Tibial nerve (tissue), 4 donors: ENCODE data around the gene CHN2. TPM values are rescaled to one million over a fixed set of nuclear protein-coding genes. Genes with fewer than 3 reads are reported as not detected.

Experiments used
- DNase-seq, 2 donors: peaks; one replicate each; pipeline ENCODE4 v3.0.0-alpha.2; 2019; ENCODE audit warnings: low spot score in 2 of 2
- H3K27ac ChIP-seq, 4 donors: fragments of 200-600 bp; sonication (generic) in 3 of 4; one replicate each; pipeline ENCODE4 v1.5.1; 2017 to 2019; ENCODE audit warnings: mild to moderate bottlenecking in 1 of 4
- H3K27me3 ChIP-seq, 2 donors: fragments of 200-600 bp; sonication (generic) in 1 of 2; one replicate each; pipeline versions ENCODE4 v1.5.1 to v1.6.0; 2017 to 2019
- H3K36me3 ChIP-seq, 3 donors: fragments of 200-600 bp; sonication (generic); one replicate each; pipeline ENCODE4 v1.5.1; 2018 to 2019
- H3K4me1 ChIP-seq, 4 donors: fragments of 200-600 bp; sonication (generic) in 3 of 4; one replicate each; pipeline ENCODE4 v1.5.1; 2017 to 2019
- H3K4me3 ChIP-seq, 4 donors: fragments of 200-600 bp; sonication (generic) in 3 of 4; one replicate each; pipeline ENCODE4 v1.5.1; 2017 to 2019; ENCODE audit warnings: mild to moderate bottlenecking in 1 of 4, moderate library complexity in 1 of 4
- H3K9me3 ChIP-seq, 4 donors: fragments of 200-600 bp; sonication (generic) in 3 of 4; one replicate each; pipeline ENCODE4 v1.5.1; 2017 to 2019
- EP300 ChIP-seq, 2 donors: sonication (generic); formaldehyde crosslinking; IDR thresholded peaks; one replicate each; pipeline ENCODE4 v1.6.1; 2017; ENCODE audit warnings: antibody characterized with exemption in 2 of 2, mild to moderate bottlenecking in 1 of 2
- POLR2A ChIP-seq, 2 donors: fragments of 450-650 bp; IDR thresholded peaks; one replicate each; pipeline ENCODE4 v1.6.1; 2017; ENCODE audit warnings: antibody characterized with exemption in 2 of 2, mild to moderate bottlenecking in 2 of 2, moderate library complexity in 2 of 2
- WGBS, 2 donors: methylation state at CpG; one replicate each; pipeline ENCODE4 v1.1.5; 2018; 5-methylcytosine and 5-hydroxymethylcytosine counted together
- total RNA-seq, 4 donors: library from RNA; depleted of rRNA; stranded (reverse); fragments of >200 nt; gene quantifications; one replicate each; pipeline ENCODE4 v1.1.0, GENCODE V29; 2016
- TF ChIP-seq, protein P1 (sequence below), 5 experiments: fragments of 200-600 bp in 3 of 5; fragments of 450-650 bp in 2 of 5; sonication (generic) in 3 of 5; IDR thresholded peaks; one replicate each; pipeline ENCODE4 v1.5.1; 2016 to 2019; ENCODE audit warnings: antibody characterized with exemption in 5 of 5, mild to moderate bottlenecking in 3 of 5, moderate library complexity in 2 of 5

Gene CHN2
- total RNA-seq, 4 donors from 2014 or later = 3.9 to 12.6 (median 7.0) TPM

- TF ChIP-seq EP300 (IDR thresholded peaks at IDR 0.05) = no peak
- TF ChIP-seq POLR2A (IDR thresholded peaks at IDR 0.05) = no peak
- TF ChIP-seq, protein P1, sequence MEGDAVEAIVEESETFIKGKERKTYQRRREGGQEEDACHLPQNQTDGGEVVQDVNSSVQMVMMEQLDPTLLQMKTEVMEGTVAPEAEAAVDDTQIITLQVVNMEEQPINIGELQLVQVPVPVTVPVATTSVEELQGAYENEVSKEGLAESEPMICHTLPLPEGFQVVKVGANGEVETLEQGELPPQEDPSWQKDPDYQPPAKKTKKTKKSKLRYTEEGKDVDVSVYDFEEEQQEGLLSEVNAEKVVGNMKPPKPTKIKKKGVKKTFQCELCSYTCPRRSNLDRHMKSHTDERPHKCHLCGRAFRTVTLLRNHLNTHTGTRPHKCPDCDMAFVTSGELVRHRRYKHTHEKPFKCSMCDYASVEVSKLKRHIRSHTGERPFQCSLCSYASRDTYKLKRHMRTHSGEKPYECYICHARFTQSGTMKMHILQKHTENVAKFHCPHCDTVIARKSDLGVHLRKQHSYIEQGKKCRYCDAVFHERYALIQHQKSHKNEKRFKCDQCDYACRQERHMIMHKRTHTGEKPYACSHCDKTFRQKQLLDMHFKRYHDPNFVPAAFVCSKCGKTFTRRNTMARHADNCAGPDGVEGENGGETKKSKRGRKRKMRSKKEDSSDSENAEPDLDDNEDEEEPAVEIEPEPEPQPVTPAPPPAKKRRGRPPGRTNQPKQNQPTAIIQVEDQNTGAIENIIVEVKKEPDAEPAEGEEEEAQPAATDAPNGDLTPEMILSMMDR (IDR thresholded peaks at IDR 0.05) = no peak
- 74 to 75% methylated on average over 3 of the region's 3 CpGs for whole genome bisulfite sequencing, 2 donors
- H3K4me1 ChIP-seq = peaks cover 0 to 14% (median 2%) of the 10 kb centered on the region in 4 donors
- no peak overlapping the region for H3K27ac ChIP-seq
- no peak for DNase-seq
- no peak overlapping the region for H3K4me3 ChIP-seq
- H3K27me3 ChIP-seq = peaks cover 0 to 15% of the 10 kb centered on the region in 2 donors
- no peaks in the 10 kb centered on the region for H3K36me3 ChIP-seq
- no peaks in the 10 kb centered on the region for H3K9me3 ChIP-seq
Measured at GRCh38 chr7:29199776-29200175, 5.2 kb downstream of the CHN2 start.

GRCh38 chr7:29202651-29203069, 8.1 kb downstream of the CHN2 start:
- peak in 1 of 2 donors; percentile 13 for DNase-seq

GRCh38 chr7:29204491-29205272, 10.1 kb downstream of the CHN2 start:
- TF ChIP-seq EP300 (IDR thresholded peaks at IDR 0.05) (no peak), POLR2A (IDR thresholded peaks at IDR 0.05) (no peak)
- TF ChIP-seq, protein P1 (IDR thresholded peaks at IDR 0.05) = no peak
- H3K36me3 ChIP-seq = no peaks in the 10 kb centered on the region
- H3K9me3 ChIP-seq = no peaks in the 10 kb centered on the region
- H3K4me3 ChIP-seq = no peak overlapping the region
- no peak overlapping the region for H3K27ac ChIP-seq
- no peak for DNase-seq
- H3K4me1 ChIP-seq = no peaks in the 10 kb centered on the region
- no peaks in the 10 kb centered on the region for H3K27me3 ChIP-seq
- 55 to 59% methylated on average over 6 of the region's 6 CpGs for WGBS, 2 donors

More at GRCh38 chr7:29202651-29203069, 8.1 kb downstream of the CHN2 start:
- H3K36me3 ChIP-seq = no peaks in the 10 kb centered on the region
- WGBS, 2 donors = 76 to 83% methylated on average over 5 of the region's 5 CpGs
- peak in 1 of 2 donors; percentile 63 for TF ChIP-seq EP300 (IDR thresholded peaks at IDR 0.05)
- TF ChIP-seq, protein P1 (IDR thresholded peaks at IDR 0.05) = no peak
- no peak for TF ChIP-seq POLR2A (IDR thresholded peaks at IDR 0.05)
- H3K9me3 ChIP-seq = no peaks in the 10 kb centered on the region
- H3K27ac ChIP-seq = peak overlapping the region in 1 of 4 donors; percentile 23
- no peaks in the 10 kb centered on the region for H3K4me1 ChIP-seq
- H3K4me3 ChIP-seq = no peak overlapping the region
- H3K27me3 ChIP-seq = no peaks in the 10 kb centered on the region

DNA sequence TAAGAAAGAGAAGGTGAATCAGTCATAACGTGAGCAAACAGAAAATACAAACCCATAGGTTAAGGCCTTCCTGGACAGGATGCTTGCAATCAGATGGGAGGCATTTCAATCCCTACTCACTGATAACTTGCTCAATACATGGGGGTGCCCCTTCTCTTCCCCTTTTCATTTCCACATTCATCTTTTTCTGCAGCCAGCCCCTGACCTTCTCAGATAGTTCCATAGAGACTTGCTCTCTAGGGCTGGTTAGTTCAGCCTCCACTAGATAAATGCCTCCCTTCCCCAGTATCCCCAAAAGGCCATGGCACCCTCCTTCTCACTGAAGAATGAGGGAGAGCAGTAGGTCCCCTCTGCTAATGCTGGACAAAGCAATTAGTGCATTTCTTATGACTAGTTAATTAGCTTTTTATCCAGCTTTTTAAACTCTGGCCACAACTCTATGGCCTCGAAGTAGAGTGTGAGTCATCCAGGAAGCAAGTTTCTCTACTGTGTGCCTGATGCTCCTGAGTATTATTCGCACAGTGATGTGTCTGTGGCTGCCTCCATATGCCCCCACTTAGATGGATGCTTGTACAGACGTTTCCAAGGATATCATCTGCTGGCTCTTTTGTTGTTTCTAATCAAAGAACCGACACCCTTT, 12.7 kb downstream of the CHN2 start:
- Histone ChIP-seq H3K4me1 (no peaks in the 10 kb centered on the region), H3K27me3 (no peaks in the 10 kb centered on the region), H3K36me3 (no peaks in the 10 kb centered on the region), H3K9me3 (no peaks in the 10 kb centered on the region), H3K4me3 (no peak overlapping the region), H3K27ac (no peak overlapping the region)
- 57 to 64% methylated on average over 5 of the region's 5 CpGs for WGBS, 2 donors
- DNase-seq = no peak
- TF ChIP-seq, protein P1 (IDR thresholded peaks at IDR 0.05) = no peak
- TF ChIP-seq EP300 (IDR thresholded peaks at IDR 0.05) = no peak
- TF ChIP-seq POLR2A (IDR thresholded peaks at IDR 0.05) = no peak
